ENCODE data around the gene DNER.

Gene DNER

DNA sequence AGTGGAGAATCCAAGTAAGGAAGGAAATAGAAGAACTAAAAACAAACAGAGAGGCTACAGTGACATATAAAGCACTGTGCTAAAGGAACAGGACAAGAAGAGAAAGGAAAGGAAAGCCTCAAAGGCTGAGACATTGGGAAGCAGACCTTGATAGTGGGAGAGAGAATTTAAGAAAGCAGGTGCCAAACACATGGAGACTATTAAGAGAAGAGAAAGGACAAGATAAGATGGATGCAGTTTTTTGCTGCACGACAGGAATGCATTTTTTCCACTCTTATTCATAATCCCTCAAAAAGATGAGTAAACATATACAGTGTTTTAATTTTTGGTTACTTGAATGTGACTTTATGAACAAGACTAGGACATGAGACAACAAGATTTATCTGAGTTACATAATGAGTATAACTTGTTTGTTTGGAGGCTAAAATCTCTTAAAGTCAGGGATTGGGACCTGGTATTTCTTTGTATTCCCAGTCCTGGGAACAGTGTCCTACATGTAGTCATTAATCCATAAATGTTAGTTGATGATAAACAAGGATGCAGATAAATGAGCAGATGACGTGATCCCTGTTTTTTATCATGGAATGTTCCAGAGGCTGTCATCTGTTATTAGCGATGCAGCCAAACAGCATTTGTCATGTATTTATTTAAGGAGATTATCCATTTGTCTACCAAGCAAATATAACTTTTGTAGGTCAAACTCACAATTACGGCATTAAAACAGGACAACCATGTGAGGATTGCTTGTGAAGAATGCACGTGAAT lies 141.7 kb downstream of the DNER start:
- in situ Hi-C loops (cut with HindIII; ENCODE audit: low sequenced_read_pairs): no loop called here

DNA sequence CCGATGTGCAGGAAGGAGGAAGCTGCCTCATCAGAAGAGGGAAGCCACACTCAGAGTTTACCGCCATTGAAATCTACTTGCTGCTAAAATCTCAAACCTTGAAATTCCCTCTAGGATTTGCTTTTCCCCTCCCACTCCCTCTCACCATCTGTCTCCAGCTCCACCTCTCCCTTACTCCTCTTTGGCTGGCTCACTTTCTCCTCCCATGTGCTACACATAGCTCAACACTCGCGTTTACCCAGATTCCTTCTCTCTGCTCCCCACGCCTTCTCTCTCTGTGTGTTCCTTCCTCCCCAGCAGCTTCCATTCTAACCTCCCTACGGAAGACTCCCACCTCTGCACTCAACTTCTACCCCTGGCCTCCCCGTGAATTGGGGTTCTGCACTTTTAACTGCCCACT lies 143.1 kb downstream of the DNER start:
- in situ Hi-C loops (cut with HindIII; ENCODE audit: low sequenced_read_pairs): no loop called here

DNA sequence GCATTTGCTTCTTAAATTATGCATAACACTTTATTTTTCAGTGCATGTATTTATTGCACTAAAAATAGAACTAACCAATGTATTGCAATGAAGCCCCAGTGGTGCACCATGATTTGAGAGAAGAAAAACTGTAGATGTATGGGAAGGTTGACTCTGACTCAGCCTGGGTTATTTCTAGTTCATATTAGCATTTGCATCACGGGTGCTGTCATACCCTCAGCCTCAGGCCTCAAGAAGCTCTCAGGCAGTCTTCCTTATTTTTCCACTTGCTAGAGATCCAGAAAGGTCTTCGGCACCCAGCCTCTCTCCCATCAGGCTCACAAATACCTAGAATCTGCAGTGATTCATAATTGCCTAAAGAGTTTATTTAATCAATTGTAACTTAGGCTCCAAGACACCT lies 148.0 kb downstream of the DNER start:
- in situ Hi-C loops (cut with HindIII; ENCODE audit: low sequenced_read_pairs): no loop called here

DNA sequence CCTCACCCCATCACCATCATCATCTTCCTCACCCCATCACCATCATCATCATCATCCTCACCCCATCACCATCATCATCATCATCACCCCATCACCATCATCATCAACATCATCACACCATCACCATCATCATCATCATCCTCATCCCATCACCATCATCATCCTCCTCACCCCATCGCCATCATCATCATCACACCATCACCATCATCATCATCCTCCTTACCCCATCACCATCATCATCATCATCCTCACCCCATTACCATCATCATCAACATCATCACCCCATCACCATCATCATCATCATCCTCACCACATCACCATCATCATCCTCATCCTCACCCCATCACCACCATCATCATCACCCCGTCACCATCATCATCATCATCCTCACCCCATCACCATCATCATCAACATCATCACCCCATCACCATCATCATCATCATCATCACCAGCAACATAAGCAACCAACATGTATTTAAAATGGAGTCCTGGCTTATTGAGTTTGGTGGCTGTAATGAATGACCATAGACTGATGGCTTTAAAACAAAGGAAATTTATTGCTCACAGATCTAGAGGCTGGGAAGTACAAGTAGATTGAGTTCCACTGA lies 150.0 kb downstream of the DNER start:
- in situ Hi-C loops (cut with HindIII; ENCODE audit: low sequenced_read_pairs): no loop called here

- in situ Hi-C loops (cut with HindIII; ENCODE audit: low sequenced_read_pairs): no loop called here
Observed at GRCh38 chr2:229563388-229563787, 151.0 kb downstream of the DNER start.

- in situ Hi-C loops (cut with HindIII; ENCODE audit: low sequenced_read_pairs): no loop called here
Observed at GRCh38 chr2:229562472-229563127, 151.8 kb downstream of the DNER start.

GRCh38 chr2:229559986-229560385 lies 154.4 kb downstream of the DNER start:
- in situ Hi-C loops (cut with HindIII; ENCODE audit: low sequenced_read_pairs): no loop called here

GRCh38 chr2:229553091-229553490 lies 161.3 kb downstream of the DNER start:
- in situ Hi-C loops (cut with HindIII; ENCODE audit: low sequenced_read_pairs): no loop called here

GRCh38 chr2:229543176-229543873 lies 171.0 kb downstream of the DNER start:
- in situ Hi-C loops (cut with HindIII; ENCODE audit: low sequenced_read_pairs): no loop called here

DNA sequence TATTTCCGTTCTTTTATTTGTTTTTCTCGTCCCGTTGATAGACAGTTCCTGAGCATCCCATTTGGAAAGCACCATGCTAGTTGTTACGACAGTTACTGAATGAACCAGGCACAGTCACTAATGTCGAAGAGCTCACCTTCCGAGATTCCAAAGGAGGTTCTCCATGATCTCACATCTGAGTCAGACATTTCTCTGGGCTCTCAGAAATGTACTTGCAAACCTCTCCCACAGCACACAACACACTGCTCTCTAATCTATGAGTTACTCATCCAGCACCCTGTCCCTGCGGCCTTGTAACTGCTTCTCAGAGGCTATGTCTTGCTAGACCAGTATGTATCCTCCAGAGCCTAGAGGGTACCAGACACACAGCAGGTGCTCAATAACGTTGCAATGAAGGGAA lies 174.7 kb downstream of the DNER start:
- in situ Hi-C loops (cut with HindIII; ENCODE audit: low sequenced_read_pairs): no loop called here

GRCh38 chr2:229531594-229531993 lies 182.8 kb downstream of the DNER start:
- in situ Hi-C loops (cut with HindIII; ENCODE audit: low sequenced_read_pairs): no loop called here

GRCh38 chr2:229530434-229530833 lies 183.9 kb downstream of the DNER start:
- in situ Hi-C loops (cut with HindIII; ENCODE audit: low sequenced_read_pairs): no loop called here

GRCh38 chr2:229528846-229529245 lies 185.5 kb downstream of the DNER start:
- in situ Hi-C loops (cut with HindIII; ENCODE audit: low sequenced_read_pairs): no loop called here

- in situ Hi-C loops (cut with HindIII; ENCODE audit: low sequenced_read_pairs): no loop called here
Observed at GRCh38 chr2:229526951-229527350, 187.4 kb downstream of the DNER start.

DNA sequence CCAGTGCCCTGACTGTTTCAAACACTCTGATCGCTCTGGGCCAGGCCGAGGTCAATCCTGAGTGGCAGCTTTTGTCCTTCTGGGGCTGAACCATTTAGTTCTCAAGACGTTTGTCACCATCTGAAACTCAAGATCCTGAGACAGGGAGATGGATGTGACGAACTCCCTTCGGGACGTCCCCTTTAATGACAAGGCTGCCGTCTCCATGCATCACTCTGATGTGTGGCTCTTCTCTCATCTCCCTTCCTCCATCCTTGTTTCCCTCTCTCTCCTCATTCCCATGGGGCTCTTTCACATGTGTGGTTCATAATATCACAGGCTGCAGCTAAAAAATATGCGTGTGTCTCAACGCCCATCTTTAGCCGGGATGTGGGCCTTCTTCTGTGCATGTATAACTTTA lies 189.6 kb downstream of the DNER start:
- in situ Hi-C loops (cut with HindIII; ENCODE audit: low sequenced_read_pairs): no loop called here

DNA sequence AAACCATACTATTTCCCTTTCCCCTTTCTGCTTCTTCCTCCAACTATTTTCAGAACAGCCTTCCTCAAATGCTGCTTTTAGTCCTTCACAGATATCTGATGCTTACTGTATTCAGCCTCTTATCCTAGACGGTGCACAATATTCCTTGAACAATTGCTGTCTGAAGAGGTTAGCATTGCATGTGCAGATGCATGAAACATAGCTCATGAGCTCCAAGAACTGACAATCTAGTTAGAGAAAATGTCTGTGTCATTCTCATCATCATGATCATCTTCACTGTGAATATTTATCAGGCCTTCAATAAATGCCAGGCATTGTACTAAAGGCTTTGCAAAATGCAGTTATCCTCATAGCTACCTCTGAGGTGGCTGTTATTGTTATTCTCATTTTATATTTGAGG lies 190.7 kb downstream of the DNER start:
- in situ Hi-C loops (cut with HindIII; ENCODE audit: low sequenced_read_pairs): no loop called here

DNA sequence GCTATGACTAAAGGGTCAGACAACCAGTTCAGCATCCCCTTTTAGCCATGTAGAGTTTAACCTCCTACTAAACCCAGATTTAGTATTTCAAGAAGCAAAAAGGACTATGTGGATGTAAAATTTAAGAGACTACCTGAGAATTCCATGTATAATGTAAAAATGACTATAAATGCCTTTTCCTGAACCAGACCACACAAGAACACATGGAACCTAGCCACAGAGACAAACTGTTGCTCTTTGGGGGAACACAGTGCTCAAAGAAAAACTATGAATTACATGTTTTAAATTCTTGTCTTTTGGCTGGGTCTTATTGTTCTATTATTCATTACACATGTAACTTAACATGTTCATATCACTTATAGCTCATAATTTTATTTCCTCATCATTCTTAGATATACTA lies 192.8 kb downstream of the DNER start:
- in situ Hi-C loops (cut with HindIII; ENCODE audit: low sequenced_read_pairs): no loop called here

GRCh38 chr2:229520691-229521096 lies 193.7 kb downstream of the DNER start:
- in situ Hi-C loops (cut with HindIII; ENCODE audit: low sequenced_read_pairs): no loop called here

GRCh38 chr2:229519655-229520430 lies 194.5 kb downstream of the DNER start:
- in situ Hi-C loops (cut with HindIII; ENCODE audit: low sequenced_read_pairs): no loop called here

GRCh38 chr2:229514273-229514895 lies 200.0 kb downstream of the DNER start:
- in situ Hi-C loops (cut with HindIII; ENCODE audit: low sequenced_read_pairs): no loop called here

All from DLD1 (cell line).